Uterus (tissue), 4 donors: ENCODE data around the gene DDX42. TPM values are rescaled to one million over a fixed set of nuclear protein-coding genes. Genes with fewer than 3 reads are reported as not detected.

ENCODE experiments used
- DNase-seq, 2 donors: peaks; one replicate each; pipeline ENCODE4 v3.0.0-alpha.2; 2019 to 2020
- H3K27ac ChIP-seq, 2 donors: fragments of 200-600 bp; sonication (generic); 1 replicate in 1 of 2; 2 replicates in 1 of 2; pipeline ENCODE4 v1.5.1; 2016 to 2018
- H3K27me3 ChIP-seq, 2 donors: fragments of 200-600 bp; sonication (generic); one replicate each; pipeline ENCODE4 v1.5.1; 2018 to 2019; ENCODE audit warnings: control low read depth in 1 of 2
- H3K36me3 ChIP-seq, 2 donors: fragments of 200-600 bp; sonication (generic); one replicate each; pipeline ENCODE4 v1.5.1; 2019; ENCODE audit warnings: control low read depth in 1 of 2
- H3K4me1 ChIP-seq, 2 donors: fragments of 200-600 bp; sonication (generic); one replicate each; pipeline ENCODE4 v1.5.1; 2018 to 2019; ENCODE audit warnings: control low read depth in 1 of 2
- H3K4me3 ChIP-seq, 2 donors: fragments of 200-600 bp; sonication (generic); 1 replicate in 1 of 2; 2 replicates in 1 of 2; pipeline ENCODE4 v1.5.1; 2018 to 2019; ENCODE audit warnings: mild to moderate bottlenecking in 1 of 2
- H3K9me3 ChIP-seq, 2 donors: fragments of 200-600 bp; sonication (generic); one replicate each; pipeline ENCODE4 v1.5.1; 2019; ENCODE audit warnings: control low read depth in 1 of 2
- POLR2A ChIP-seq, 2 donors: fragments of 450-650 bp; IDR thresholded peaks; one replicate each; pipeline ENCODE4 v1.6.1; 2016; ENCODE audit warnings: antibody characterized with exemption in 2 of 2, mild to moderate bottlenecking in 1 of 2, moderate library complexity in 1 of 2
- intact Hi-C: fragments of 100-400 bp; cut with DNase I; formaldehyde crosslinking; loops from one replicate; pipeline ENCODE4 v1.15.1; 2023; ENCODE audit warnings: low total_unique reads
- total RNA-seq, 4 donors: library from RNA; depleted of rRNA in 3 of 4; stranded (reverse); fragments of >200 nt in 3 of 4; gene quantifications; one replicate each; pipeline versions ENCODE4 v1.1.0 to v1.2.4, GENCODE V29; 2014 to 2023
- TF ChIP-seq, protein P1 (sequence below), 4 experiments: fragments of 200-600 bp in 2 of 4; fragments of 450-650 bp in 2 of 4; sonication (generic) in 2 of 4; IDR thresholded peaks; one replicate each; pipeline ENCODE4 v1.5.1; 2016 to 2019; ENCODE audit warnings: antibody characterized with exemption in 4 of 4, mild to moderate bottlenecking in 2 of 4, moderate library complexity in 1 of 4
- donor health status: DM: yes; HTN: yes; CAD: no.

DDX42 gene
- total RNA-seq, 4 donors from 2014 or later, result 89.9 to 180 (median 150) TPM

- no peak for DNase-seq
- TF ChIP-seq, protein P1, sequence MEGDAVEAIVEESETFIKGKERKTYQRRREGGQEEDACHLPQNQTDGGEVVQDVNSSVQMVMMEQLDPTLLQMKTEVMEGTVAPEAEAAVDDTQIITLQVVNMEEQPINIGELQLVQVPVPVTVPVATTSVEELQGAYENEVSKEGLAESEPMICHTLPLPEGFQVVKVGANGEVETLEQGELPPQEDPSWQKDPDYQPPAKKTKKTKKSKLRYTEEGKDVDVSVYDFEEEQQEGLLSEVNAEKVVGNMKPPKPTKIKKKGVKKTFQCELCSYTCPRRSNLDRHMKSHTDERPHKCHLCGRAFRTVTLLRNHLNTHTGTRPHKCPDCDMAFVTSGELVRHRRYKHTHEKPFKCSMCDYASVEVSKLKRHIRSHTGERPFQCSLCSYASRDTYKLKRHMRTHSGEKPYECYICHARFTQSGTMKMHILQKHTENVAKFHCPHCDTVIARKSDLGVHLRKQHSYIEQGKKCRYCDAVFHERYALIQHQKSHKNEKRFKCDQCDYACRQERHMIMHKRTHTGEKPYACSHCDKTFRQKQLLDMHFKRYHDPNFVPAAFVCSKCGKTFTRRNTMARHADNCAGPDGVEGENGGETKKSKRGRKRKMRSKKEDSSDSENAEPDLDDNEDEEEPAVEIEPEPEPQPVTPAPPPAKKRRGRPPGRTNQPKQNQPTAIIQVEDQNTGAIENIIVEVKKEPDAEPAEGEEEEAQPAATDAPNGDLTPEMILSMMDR (IDR thresholded peaks at IDR 0.05), result no peak
- TF ChIP-seq POLR2A (IDR thresholded peaks at IDR 0.05), result no peak
- H3K9me3 ChIP-seq, result no peaks in the 10 kb centered on the region
- H3K27ac ChIP-seq, result no peak overlapping the region
- H3K27me3 ChIP-seq, result no peaks in the 10 kb centered on the region
- intact Hi-C loops, result no loop called here
- no peaks in the 10 kb centered on the region for H3K36me3 ChIP-seq
- H3K4me3 ChIP-seq, result no peak overlapping the region
- peaks cover 0 to 6% of the 10 kb centered on the region in 2 donors for H3K4me1 ChIP-seq
These were observed 47.8 kb downstream of the DDX42 start for GRCh38 chr17:63821804-63822203.

- Histone ChIP-seq H3K27me3 (no peaks in the 10 kb centered on the region), H3K27ac (no peak overlapping the region), H3K9me3 (no peaks in the 10 kb centered on the region), H3K4me1 (peaks cover 0 to 6% of the 10 kb centered on the region in 2 donors), H3K36me3 (no peaks in the 10 kb centered on the region), H3K4me3 (no peak overlapping the region)
- no peak for DNase-seq
- TF ChIP-seq, protein P1 (IDR thresholded peaks at IDR 0.05), result no peak
- TF ChIP-seq POLR2A (IDR thresholded peaks at IDR 0.05), result no peak
- intact Hi-C loops, result no loop called here
These were observed 48.6 kb downstream of the DDX42 start for GRCh38 chr17:63822537-63822936.

DNA sequence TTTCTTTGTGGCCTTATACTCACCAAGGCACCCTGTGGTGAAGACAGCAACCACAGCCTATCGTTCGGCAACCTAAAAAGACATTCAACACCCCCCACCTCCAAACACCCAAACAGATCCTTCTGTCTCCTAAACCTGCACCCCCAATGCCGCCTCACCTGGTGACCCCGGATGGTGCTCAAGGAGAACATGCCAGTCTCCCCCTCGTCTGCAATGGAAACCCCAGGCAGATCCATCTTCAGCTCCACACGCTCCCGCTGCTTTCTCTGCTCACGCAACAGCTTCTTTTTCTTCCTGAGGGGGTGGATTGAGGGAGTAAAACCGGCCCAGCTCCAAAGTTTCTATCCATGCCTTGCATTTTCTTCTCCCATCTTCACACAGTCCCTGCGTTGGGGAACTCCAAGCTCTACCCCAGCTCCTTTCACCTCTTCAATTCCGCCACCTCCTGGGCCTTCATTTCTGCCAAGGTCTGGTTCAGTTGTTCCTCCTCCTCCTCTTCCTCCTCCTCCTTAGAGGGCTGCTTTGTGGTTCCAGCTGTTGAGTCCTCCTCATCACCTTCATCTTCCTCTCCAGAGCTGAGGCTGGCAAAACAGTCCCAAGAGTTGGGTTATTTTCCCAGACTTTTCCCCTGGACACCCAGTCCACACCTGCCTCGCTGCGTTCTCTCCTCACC lies 49.8 kb downstream of the DDX42 start:
- DNase-seq, result no peak
- TF ChIP-seq POLR2A (IDR thresholded peaks at IDR 0.05), result no peak
- TF ChIP-seq, protein P1 (IDR thresholded peaks at IDR 0.05), result no peak
- no peak overlapping the region for H3K4me3 ChIP-seq
- H3K4me1 ChIP-seq, result peaks cover 3 to 6% of the 10 kb centered on the region in 2 donors
- no peaks in the 10 kb centered on the region for H3K9me3 ChIP-seq
- no peaks in the 10 kb centered on the region for H3K36me3 ChIP-seq
- H3K27ac ChIP-seq, result no peak overlapping the region
- no peaks in the 10 kb centered on the region for H3K27me3 ChIP-seq
- intact Hi-C loops, result no loop called here

- DNase-seq, result no peak
- H3K36me3 ChIP-seq, result no peaks in the 10 kb centered on the region
These were observed 50.4 kb downstream of the DDX42 start for GRCh38 chr17:63824362-63824761.

DNA sequence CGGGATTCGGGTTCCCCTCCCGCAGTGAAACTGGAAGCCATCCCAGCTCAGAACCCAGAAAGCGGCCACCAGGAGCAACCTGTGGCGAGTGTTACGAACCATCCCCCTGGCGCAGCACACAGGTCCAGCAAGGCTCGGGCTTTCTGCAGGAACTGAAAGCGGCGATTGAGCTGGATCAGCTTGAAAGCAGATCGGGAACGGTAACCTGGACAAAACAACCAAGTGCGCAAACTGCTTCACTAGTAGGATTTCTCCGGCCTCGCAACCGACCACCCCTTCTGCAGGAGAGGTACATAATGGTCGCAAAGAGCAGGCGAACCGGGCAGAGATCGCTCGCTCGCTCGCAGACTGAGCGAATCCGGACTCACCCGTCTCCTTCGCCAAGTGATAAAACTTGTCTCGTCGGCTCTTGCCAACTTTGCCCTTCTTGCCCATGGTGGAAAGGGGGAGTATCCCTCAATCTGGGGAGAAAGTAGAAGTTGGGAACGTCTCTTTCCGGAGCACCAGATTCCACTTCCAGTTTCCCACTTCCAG lies 52.6 kb downstream of the DDX42 start:
- H3K4me1 ChIP-seq, result peaks cover 3 to 10% of the 10 kb centered on the region in 2 donors
- TF ChIP-seq, protein P1 (IDR thresholded peaks at IDR 0.05), result no peak
- TF ChIP-seq POLR2A (IDR thresholded peaks at IDR 0.05), result no peak
- H3K36me3 ChIP-seq, result no peaks in the 10 kb centered on the region
- H3K27ac ChIP-seq, result peak overlapping the region; percentile 94 to 97
- no peaks in the 10 kb centered on the region for H3K27me3 ChIP-seq
- DNase-seq, result no peak
- intact Hi-C loops, result no loop called here
- H3K9me3 ChIP-seq, result no peaks in the 10 kb centered on the region
- peak overlapping the region; percentile 91 to 94 for H3K4me3 ChIP-seq

More at GRCh38 chr17:63824362-63824761, 50.4 kb downstream of the DDX42 start:
- no peaks in the 10 kb centered on the region for H3K27me3 ChIP-seq
- intact Hi-C loops, result no loop called here
- H3K27ac ChIP-seq, result no peak overlapping the region
- no peak overlapping the region for H3K4me3 ChIP-seq
- no peak for TF ChIP-seq POLR2A (IDR thresholded peaks at IDR 0.05)
- TF ChIP-seq, protein P1 (IDR thresholded peaks at IDR 0.05), result no peak
- H3K9me3 ChIP-seq, result no peaks in the 10 kb centered on the region
- H3K4me1 ChIP-seq, result peaks cover 3 to 10% of the 10 kb centered on the region in 2 donors
